HUES64 (cell line): ENCODE data around the gene ARAP1.

Experiments used
- H3K27ac ChIP-seq: 2 replicates; pipeline ENCODE4 v1.7.0; 2013; ENCODE audit warnings: low read depth, low read length, inconsistent platforms
- H3K27me3 ChIP-seq: 2 replicates; pipeline ENCODE4 v1.6.1; 2013; ENCODE audit warnings: mild to moderate bottlenecking, low read length; ENCODE audit not compliant: insufficient read depth
- H3K36me3 ChIP-seq: 2 replicates; pipeline ENCODE4 v1.6.1; 2013; ENCODE audit warnings: mild to moderate bottlenecking, low read length; ENCODE audit not compliant: insufficient read depth
- H3K4me1 ChIP-seq: 2 replicates; pipeline ENCODE4 v1.6.1; 2013; ENCODE audit warnings: mild to moderate bottlenecking, low read length, moderate library complexity; ENCODE audit not compliant: insufficient read depth
- H3K4me3 ChIP-seq: 2 replicates; pipeline ENCODE4 v1.5.1; 2013; ENCODE audit warnings: mild to moderate bottlenecking, low read length, moderate library complexity
- H3K9ac ChIP-seq: 2 replicates; pipeline ENCODE4 v1.6.1; 2013; ENCODE audit warnings: mild to moderate bottlenecking, low read depth, low read length
- H3K9me3 ChIP-seq: 2 replicates; pipeline ENCODE4 v1.6.1; 2013; ENCODE audit warnings: low read depth, low read length; ENCODE audit not compliant: insufficient read depth
- WGBS: fragments of 150-250, 120-280 bp; methylation state at CpG from one replicate; pipeline ENCODE4 v1.1.7; 2013; ENCODE audit warnings: missing lambda C conversion rate; 5-methylcytosine and 5-hydroxymethylcytosine counted together

The ARAP1 gene

DNA sequence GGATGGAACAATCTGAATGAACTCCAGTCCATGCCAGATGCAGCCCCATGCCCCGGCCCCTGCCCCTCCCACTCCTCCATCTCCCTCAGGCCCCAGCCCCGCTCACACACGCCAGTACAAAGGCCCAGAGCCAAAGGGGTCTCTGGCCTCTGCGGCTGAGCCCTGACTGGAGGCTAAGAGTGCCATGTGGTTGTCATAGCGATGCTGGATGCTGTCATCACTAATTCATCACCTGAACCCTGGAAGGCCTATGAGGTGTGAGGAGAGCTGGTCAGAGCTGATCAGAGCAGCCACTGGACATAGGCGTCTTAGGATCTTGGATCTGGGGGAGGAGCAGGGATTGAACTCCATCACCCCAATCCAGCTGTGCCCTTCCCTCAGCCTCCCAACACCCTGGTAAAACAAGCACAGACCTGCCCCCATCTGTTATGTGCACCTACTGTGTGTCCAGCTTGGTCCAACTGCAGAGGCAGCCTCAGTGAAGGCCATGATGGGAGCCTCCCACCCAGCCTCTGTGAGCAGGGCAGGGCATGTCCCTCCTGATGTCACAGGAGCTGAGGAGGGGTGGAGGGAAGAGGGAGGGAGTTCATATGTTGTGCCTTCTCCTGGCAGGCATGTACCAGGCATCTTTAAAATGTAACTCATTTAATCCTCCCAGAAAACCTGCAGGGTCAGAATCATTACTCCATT, 94.7 kb downstream of the ARAP1 start:
- H3K9ac ChIP-seq, result no peak overlapping the region
- WGBS, result 81% methylated on average over 6 of the region's 6 CpGs

DNA sequence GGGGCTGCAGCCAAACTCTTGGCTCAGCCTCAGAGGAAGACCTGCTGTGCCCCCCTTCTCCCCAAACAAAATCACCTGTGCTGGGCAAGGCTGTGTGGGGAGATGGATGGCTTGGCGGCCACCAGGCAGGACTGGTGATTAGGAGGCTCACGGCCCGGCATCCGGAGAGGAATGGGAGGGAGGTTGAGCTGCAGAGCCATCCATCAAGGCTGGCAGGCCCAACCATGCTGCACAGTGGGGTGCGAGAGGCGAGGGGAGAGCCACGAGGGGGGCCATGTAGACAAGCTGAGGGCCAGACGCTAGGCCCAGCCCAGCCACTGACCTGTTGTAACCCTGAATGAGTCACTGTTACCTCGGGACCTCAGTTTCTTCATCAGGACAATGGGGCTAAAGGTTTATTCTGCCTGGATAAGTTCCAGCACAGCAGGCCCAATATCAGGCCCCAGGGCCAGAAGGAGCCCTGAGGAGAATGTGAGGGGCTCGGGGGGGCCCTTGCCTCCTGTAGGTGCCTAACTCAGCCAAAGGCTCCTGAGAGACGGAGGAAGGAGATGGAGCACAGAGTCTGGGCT, 96.2 kb downstream of the ARAP1 start:
- 78% methylated on average over 11 of the region's 11 CpGs for WGBS
- no peaks in the 10 kb centered on the region for H3K36me3 ChIP-seq
- H3K4me3 ChIP-seq, result no peak overlapping the region
- peaks cover 17% of the 10 kb centered on the region; the same call in 1 of the 2 replicates for H3K4me1 ChIP-seq
- no peaks in the 10 kb centered on the region for H3K9me3 ChIP-seq
- H3K9ac ChIP-seq, result no peak overlapping the region
- H3K27ac ChIP-seq, result no peak overlapping the region
- no peaks in the 10 kb centered on the region for H3K27me3 ChIP-seq

More for the DNA sequence above, 94.7 kb downstream of the ARAP1 start:
- Histone ChIP-seq H3K27ac (no peak overlapping the region), H3K9me3 (no peaks in the 10 kb centered on the region), H3K27me3 (no peaks in the 10 kb centered on the region), H3K4me1 (peaks cover 17% of the 10 kb centered on the region; the same call in 1 of the 2 replicates), H3K4me3 (no peak overlapping the region), H3K36me3 (no peaks in the 10 kb centered on the region)

DNA sequence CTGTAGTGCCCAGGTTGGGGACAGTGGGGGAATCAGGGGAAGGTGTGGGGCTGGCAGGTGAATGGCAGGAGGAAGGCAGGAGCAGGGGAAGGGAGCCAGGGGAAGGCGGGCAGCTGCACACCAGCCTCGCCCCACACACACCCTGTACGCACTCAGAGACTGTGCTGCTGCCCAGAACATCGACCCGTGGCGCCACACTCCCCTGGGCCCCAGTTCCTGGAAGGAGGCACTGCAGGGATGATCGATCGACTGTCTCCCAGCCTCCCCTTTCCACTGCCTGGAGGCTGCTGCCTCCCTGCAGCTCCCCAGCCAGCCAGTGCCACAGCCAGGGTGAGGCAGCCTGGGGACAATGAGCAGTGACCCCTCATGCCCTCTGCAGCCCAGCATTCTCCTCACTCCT, 97.2 kb downstream of the ARAP1 start:
- H3K36me3 ChIP-seq, result no peaks in the 10 kb centered on the region
- peaks cover 17% of the 10 kb centered on the region; the same call in 1 of the 2 replicates for H3K4me1 ChIP-seq
- no peak overlapping the region for H3K9ac ChIP-seq
- no peak overlapping the region for H3K27ac ChIP-seq
- H3K4me3 ChIP-seq, result no peak overlapping the region
- no peaks in the 10 kb centered on the region for H3K27me3 ChIP-seq
- no peaks in the 10 kb centered on the region for H3K9me3 ChIP-seq
- 90% methylated on average over 8 of the region's 8 CpGs for WGBS

DNA sequence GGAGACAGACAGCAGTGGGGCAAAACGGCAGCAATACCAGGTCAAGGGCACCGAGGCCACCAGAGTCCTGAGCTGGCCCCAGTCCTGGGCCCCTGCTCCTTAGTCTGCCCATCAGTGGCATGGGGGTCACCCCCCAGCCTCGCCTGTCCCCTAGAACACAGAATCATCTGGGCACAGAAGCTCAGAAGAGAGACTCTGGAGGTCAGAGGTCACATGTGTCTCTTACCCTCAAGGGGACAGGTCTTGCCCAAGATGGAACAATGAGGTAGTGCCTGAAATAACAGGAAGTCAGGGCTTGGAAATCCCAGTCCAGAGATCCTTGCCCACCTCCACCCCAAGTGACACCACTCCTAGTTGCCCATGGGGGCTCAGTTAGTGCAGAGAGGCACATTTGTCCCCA, 98.6 kb downstream of the ARAP1 start:
- no peaks in the 10 kb centered on the region for H3K36me3 ChIP-seq
- 89% methylated on average over 3 of the region's 3 CpGs for WGBS
- H3K27me3 ChIP-seq, result no peaks in the 10 kb centered on the region
- H3K27ac ChIP-seq, result no peak overlapping the region
- no peaks in the 10 kb centered on the region for H3K9me3 ChIP-seq
- peaks cover 17% of the 10 kb centered on the region; the same call in 1 of the 2 replicates for H3K4me1 ChIP-seq
- H3K9ac ChIP-seq, result no peak overlapping the region
- no peak overlapping the region for H3K4me3 ChIP-seq

DNA sequence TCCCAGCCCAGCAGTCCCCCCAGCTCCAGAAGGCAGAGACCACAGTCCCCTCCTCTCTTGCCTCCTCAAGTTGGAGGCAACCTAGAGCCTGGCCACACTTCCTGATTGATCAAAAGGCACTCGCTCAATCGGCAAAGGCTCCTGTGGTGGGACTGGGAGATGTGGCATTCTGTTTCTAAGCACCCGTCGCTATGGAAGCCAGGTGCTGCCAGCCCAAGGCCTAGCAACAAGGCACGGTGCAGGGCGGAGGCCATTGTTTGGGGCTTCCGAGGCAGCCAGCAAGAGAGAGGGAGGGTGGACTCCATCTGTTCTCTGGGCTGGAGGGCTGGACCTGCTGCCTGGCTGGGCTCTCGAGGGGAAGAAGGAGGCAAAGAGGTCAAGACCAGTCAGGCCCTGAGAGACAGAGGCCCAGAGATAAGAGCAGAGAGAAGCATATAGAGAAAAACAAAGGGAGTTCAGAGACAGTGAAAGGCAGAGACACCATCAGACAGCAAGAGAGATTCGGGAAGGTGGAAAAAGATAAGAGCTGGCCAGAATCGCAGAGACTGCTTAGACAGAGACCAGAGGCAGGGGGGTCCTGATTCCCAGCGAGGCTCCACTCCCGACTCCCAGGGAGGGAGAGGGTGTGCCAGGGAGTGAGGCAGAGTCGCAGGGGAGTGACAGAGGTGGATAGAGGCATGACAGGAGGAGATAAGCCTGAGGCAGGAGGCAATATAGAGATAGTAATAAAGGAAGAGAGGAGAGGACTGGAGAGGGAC, 99.2 kb downstream of the ARAP1 start:
- no peaks in the 10 kb centered on the region for H3K9me3 ChIP-seq
- H3K9ac ChIP-seq, result no peak overlapping the region
- H3K27me3 ChIP-seq, result no peaks in the 10 kb centered on the region
- no peak overlapping the region for H3K27ac ChIP-seq
- WGBS, result 42% methylated on average over 13 of the region's 13 CpGs
- peaks cover 17% of the 10 kb centered on the region; the same call in 1 of the 2 replicates for H3K4me1 ChIP-seq
- no peak overlapping the region for H3K4me3 ChIP-seq
- no peaks in the 10 kb centered on the region for H3K36me3 ChIP-seq

DNA sequence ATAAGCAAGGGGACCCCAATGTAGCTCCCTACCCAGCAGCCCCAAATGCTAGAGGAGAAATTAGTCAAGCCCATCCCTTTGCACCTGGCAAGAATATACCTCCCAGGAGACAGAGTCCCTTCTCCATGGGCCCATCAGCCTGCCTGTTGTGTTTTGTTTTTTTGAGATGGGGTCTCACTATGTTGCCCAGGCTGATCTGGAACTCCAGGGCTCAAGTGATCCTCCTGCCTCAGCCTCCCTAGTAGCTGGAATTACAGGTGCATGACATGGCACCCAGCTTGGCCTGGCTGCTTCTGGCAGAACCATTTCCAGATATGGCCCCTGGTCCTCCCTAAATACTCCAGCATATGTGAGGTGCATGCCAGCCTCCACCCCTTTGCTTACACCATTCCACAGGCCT, 100.1 kb downstream of the ARAP1 start:
- Histone ChIP-seq H3K4me1 (peaks cover 16% of the 10 kb centered on the region; the same call in 1 of the 2 replicates), H3K27me3 (no peaks in the 10 kb centered on the region), H3K9ac (no peak overlapping the region), H3K36me3 (no peaks in the 10 kb centered on the region), H3K27ac (no peak overlapping the region), H3K4me3 (no peak overlapping the region), H3K9me3 (no peaks in the 10 kb centered on the region)

DNA sequence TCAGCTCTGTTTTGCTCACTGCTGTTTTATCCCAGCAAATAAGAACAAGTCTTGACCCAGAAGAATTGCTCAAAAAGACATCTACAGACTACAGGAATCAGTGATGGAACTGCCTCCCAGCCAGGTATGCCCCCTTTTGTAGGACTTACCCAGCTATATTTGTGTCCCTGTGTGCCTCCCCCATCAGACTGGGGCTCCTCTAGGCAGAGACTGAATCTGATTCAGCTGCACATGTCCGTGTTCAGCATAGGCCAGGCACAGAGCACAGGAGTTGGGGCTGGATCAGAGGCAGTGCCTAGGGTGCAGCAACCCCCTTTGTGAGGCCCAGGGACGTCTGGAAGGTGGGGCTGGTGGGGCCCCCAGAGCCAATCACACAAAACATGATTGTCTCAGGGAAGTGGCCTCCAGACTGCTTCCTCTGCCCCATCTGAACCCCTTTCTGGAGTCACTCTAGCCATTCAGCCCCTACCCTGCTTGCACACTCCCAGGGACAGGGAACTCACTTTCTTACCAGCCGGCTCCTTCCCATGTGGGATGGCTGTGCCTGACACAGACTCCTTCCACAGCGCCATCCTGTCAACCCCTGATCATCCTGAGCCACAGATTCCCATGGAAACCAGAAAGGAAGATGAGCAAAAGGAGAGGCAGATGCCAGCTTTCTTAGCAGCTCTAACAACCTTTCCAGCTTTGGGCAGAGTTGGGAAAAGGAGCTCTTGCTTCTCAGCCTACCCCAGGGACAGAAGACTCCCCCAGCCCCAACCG, 102.8 kb downstream of the ARAP1 start:
- Histone ChIP-seq H3K27ac (no peak overlapping the region), H3K27me3 (0 out of 2 replicates have a peak, but pooled peaks cover under 1% of the 10 kb centered on the region), H3K4me3 (no peak overlapping the region), H3K9ac (no peak overlapping the region), H3K4me1 (peaks cover 8% of the 10 kb centered on the region; the same call in 1 of the 2 replicates), H3K36me3 (no peaks in the 10 kb centered on the region), H3K9me3 (no peaks in the 10 kb centered on the region)
- 81% methylated on average over 5 of the region's 5 CpGs for WGBS

DNA sequence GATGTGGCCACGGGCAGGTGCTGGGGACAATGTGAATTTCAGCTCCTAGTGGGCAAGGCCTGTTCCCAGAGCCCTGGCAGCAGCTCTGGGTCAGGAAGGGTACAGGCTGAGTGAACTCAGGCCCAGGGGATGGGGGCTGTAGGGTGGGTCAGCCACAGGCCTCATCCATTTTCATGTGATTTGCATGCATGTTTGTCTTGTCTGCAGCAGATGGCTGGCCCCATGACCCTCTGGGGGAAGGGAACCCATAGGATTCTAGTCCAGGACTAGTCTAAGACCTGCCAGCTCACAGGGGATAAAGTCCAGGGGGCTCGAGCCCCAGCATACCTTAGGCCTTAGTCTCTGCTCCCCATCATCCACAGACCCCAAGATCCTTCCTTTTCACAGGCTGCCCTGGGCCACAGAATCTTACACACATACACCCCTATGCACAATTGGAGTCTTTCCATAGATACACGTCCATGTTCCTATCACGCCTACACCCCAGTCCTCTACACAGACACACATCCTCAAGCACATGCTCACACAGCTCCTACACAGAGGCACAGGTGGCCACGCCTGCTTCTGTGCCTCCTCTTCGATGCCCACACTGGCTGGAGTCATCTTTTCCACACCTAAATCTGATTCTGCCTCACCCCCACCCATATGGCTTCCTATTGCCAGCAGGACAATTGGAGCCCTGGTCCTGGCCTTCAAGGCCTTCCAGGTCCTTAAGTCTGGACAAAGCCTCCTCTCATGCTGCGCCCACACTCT, 103.6 kb downstream of the ARAP1 start:
- H3K27me3 ChIP-seq, result peaks cover 7% of the 10 kb centered on the region
- H3K4me1 ChIP-seq, result peaks cover 8% of the 10 kb centered on the region; the same call in 1 of the 2 replicates
- H3K4me3 ChIP-seq, result no peak overlapping the region
- no peak overlapping the region for H3K27ac ChIP-seq
- no peaks in the 10 kb centered on the region for H3K9me3 ChIP-seq
- 85% methylated on average over 7 of the region's 7 CpGs for WGBS
- H3K9ac ChIP-seq, result no peak overlapping the region
- no peaks in the 10 kb centered on the region for H3K36me3 ChIP-seq

DNA sequence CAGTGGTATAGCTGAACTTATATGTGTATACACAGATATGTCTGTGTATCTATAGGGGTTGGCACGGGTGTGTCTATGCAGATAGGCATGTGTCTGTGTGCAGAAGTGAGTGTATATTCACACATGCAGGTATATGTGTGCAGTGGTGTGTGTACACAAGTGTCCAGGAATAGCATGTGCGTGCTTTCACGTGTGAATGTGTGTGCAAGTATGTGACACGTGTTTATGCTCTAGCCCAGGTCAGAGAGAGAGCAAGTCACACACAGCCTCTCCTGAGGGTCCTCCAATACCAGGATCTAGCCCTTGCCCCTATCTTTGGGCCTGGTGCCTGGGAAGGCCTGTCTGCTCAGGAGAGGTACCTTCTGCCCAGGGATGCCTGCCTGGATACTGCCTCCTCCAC, 104.3 kb downstream of the ARAP1 start:
- Histone ChIP-seq H3K27ac (no peak overlapping the region), H3K36me3 (no peaks in the 10 kb centered on the region), H3K9ac (no peak overlapping the region), H3K4me3 (no peak overlapping the region), H3K4me1 (peaks cover 3% of the 10 kb centered on the region; the same call in 1 of the 2 replicates), H3K27me3 (peaks cover 14% of the 10 kb centered on the region), H3K9me3 (no peaks in the 10 kb centered on the region)
- WGBS, result 95% methylated on average over 4 of the region's 4 CpGs

DNA sequence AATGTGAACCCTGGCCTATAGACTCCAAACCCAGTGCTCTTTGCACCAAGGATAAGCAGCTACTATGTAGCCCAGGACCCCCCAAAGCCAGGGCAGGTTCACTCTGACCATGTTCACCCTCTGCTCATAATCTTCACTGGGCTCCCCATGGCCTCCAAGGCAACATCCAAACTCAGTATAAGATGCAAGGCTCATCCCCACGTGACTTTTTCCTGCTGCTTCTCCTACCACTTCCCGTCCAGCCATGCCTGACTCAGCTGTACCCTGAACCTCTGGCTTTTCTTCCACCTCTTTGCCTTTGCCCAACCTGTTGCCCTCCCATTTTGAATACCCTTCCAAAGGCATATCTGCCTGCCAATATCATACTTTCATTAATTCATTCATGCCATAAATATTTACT, 105.7 kb downstream of the ARAP1 start:
- WGBS, result 77% methylated on average over 2 of the region's 2 CpGs
- H3K36me3 ChIP-seq, result no peaks in the 10 kb centered on the region
- peaks cover 28% of the 10 kb centered on the region for H3K27me3 ChIP-seq
- no peaks in the 10 kb centered on the region for H3K4me1 ChIP-seq
- no peak overlapping the region for H3K4me3 ChIP-seq
- no peak overlapping the region for H3K9ac ChIP-seq
- no peaks in the 10 kb centered on the region for H3K9me3 ChIP-seq
- H3K27ac ChIP-seq, result no peak overlapping the region
